Stimulated activated CD4-positive, alpha-beta T cell treated with anti-CD3 and anti-CD28 coated beads, TNF-alpha, amount 100 ng/mL, for 4 hours (primary cell): Measurements from ENCODE around the gene TMCC3.
"Not testable (repeated sequence)": the region's sequence is repeated elsewhere in the genome, so short reads cannot be mapped to it uniquely, and the experiment has no call there.

Source experiments
- DNase-seq, 3 experiments: peaks; one replicate each; pipeline ENCODE4 v3.0.0-alpha.2; 2020; ENCODE audit warnings: low read depth in 3 of 3

The TMCC3 gene

DNA sequence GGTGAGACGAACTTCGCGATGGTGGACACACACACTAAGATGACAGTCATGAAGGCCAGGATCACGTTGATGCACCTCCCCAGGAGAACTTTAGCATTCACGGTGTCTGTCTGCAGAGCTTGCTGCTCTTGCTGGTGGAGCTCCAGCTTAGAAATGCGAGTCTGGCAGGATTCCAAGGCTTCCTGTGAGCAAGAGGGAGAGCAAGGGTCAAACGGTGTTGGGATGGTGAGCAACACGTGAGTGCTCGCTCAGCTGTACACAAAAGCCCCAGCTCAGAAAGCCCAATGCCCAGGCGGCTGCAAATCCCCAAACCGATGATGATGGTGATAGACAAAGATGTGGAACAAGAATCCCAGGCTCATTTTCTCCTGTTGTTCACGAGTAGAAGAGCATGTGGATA is 78.8 kb downstream of the TMCC3 start:
- DNase-seq = no peak

DNA sequence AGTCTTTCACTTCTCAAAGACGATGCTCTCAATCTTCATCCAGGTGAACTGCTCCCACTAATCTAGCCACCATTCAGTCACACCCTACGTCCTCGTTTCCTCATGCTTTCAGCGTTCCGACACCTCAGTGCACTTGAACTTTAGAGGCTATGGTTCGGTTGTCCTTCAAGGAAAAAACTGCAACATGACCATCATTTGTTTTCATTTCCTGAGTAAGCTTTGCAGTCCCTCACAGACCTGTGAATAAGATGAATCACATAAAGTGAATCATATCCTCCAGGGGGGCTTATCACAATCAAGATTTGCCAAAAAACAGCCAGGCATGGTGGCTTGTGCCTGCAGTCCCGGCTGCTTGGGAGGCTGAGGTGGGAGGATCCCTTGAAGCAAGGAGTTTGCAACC is 80.2 kb downstream of the TMCC3 start:
- no peak for DNase-seq

GRCh38 chr12:94567761-94568160 is 82.6 kb downstream of the TMCC3 start:
- no peak for DNase-seq

DNA sequence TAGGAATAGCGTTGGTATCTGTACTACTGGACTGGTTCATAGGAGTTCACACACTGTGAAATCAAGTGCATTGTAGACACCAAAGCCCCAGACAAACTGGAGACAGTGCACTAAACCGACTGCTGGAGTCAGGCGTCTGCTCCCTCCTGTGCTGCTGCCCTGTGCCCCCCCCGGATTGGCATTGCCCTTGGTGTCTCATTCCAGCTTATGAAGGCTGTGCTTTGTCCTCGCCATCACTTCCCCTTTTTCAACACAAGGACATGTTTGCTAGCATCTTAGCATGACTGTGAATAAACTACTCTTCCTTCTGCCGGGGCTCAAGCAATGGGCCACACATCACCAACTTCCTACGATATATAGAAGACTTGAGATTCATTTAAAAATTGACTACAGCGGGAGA is 84.0 kb downstream of the TMCC3 start:
- no peak for DNase-seq

- no peak for DNase-seq
These were observed 84.7 kb downstream of the TMCC3 start for GRCh38 chr12:94565683-94566082.

DNA sequence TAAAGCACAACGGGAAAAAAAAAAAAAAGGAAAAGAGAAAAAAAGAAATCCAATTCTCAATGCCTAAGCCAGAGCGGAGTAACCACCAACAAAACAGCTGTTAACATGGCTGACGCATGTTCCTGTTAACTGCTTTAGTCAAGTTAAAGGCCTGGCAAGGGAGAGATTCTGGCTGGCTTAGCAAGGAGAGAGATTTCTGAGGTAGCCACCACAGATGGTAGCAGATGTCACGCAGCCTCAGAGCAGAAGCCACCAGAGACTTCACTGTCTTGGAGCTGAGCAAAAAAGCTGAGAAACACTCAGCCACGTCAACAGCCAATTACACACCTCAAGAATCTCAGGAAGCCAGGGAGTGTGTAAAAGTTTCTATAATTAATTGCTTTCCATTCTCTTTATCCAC is 87.1 kb downstream of the TMCC3 start:
- no peak for DNase-seq

DNA sequence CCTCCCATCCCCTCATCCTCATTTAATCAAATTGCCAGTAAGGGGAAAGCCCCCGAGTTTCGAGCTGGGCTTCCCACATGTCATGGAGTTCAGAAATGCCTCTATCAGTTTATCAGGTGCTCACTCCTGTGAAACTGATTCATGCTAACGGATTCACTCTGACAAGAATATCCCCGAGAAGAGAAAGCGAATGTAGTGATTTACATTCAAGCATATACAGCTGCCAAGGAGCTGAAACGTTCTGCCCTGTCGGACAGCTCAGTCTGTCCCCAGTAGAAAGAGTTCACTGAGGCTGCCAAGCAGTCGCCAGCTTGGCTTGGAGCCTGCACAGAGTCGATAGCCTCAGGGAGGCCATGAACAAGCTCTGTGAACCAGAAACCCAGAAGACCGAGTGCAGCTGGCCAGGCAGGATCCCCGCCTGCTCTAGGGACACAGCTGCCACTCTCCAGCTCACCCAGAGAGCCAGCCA is 88.4 kb downstream of the TMCC3 start:
- no peak for DNase-seq

GRCh38 chr12:94560431-94561221 is 89.7 kb downstream of the TMCC3 start:
- DNase-seq = no peak

DNA sequence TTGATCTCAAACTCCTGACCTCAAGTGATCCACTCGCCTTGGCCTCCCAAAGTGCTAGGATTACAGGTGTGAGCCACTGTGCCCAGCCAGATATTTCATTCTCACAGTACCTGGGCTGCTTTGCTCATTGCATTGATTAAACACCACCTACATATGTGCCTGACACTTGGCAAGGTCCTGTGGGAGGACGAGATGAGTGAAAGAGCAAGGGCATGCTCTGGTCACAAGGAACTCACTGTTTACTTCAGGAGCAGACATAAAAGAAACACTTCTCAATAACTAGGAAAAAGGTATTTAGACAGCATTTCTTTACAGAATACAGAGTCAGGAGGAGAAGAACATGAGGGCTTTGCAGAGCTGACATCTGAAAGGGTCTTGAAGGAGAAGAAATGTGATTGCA is 91.7 kb downstream of the TMCC3 start:
- no peak for DNase-seq

GRCh38 chr12:94557746-94558295 is 92.5 kb downstream of the TMCC3 start:
- no peak for DNase-seq

DNA sequence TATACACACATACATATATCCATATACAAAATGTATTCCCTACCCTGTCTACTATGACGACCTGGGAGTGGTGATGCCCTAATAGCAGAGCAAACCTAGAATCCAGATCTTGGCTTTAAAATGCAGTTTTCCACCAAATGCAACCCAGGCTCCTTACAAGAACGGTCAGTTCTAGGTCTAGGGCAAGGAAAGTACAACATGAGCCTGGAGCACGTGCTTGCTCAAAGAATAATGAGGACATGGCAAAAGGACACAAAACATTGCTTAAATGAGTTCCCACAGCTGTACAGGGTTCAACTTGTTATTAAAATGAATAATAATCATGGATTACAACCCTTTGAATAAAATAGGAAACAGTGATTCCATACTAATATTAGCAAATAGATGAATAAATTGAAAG is 94.7 kb downstream of the TMCC3 start:
- no peak for DNase-seq

- DNase-seq = no peak
These were observed 96.5 kb downstream of the TMCC3 start for GRCh38 chr12:94553875-94554274.

GRCh38 chr12:94553130-94553519 is 97.2 kb downstream of the TMCC3 start:
- DNase-seq = no peak

DNA sequence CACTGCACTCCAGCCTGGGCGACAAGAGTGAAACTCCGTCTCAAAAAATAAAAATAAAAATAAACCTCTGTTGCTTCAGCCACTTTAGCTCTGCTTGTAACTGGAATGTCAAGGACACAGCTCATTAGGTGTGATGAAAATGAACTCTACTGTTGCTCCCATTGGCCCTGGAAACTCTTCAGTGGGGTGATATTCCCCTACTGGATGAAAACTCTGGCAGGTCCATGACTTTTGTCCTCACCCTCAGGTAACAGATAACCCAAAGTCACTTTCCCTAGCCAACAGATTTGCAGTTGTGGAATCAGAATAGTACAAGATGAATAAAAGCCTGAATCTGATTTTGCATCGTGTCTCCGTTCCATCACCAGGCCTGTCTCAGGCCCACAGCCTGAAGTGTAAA is 98.5 kb downstream of the TMCC3 start:
- no peak for DNase-seq

DNA sequence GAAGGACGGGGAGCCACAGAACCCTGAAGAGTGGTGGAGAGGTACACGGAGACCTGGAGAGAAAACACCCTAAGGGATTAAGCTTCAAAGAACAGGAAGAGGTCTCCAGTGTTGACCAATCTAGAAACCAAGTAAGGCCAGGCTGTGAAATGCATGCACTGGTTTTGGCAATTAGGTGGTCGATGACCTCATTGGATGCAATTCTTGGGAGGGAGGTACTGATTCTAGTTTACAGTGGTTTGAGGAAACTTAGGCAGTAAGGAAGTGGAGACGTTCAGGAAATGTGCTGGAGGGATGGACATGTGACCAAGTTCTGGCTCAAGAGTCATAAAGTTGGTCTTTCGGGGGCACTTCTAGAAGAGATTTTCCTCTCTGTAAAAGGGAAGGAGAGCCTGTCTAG is 99.4 kb downstream of the TMCC3 start:
- DNase-seq = no peak

GRCh38 chr12:94548833-94549232 is 101.5 kb downstream of the TMCC3 start:
- not testable (repeated sequence) for DNase-seq

- DNase-seq = no peak
These were observed 104.2 kb downstream of the TMCC3 start for GRCh38 chr12:94545935-94546771.

- no peak for DNase-seq
These were observed 106.0 kb downstream of the TMCC3 start for GRCh38 chr12:94544355-94544754.

- DNase-seq = no peak
These were observed 112.0 kb downstream of the TMCC3 start for GRCh38 chr12:94538318-94538717.

- no peak for DNase-seq
These were observed 114.1 kb downstream of the TMCC3 start for GRCh38 chr12:94536040-94536965.

GRCh38 chr12:94535510-94535921 is 114.8 kb downstream of the TMCC3 start:
- DNase-seq = no peak
